DND-41 (cell line): ENCODE results near the gene CST9L.

ENCODE experiments used
- ATAC-seq: fragments of 200-7000 bp; cut with Tn5 transposase; 3 replicates; pipeline ENCODE4 v1.9.1; 2021; ENCODE audit warnings: low read depth; ENCODE audit not compliant: insufficient read depth
- DNase-seq: peaks from one replicate; pipeline ENCODE4 v3.0.0-alpha.2; 2020
- H2AFZ ChIP-seq: 2 replicates; pipeline ENCODE4 v1.6.0; 2012; ENCODE audit warnings: low read depth, low read length
- H3K27ac ChIP-seq: 2 replicates; pipeline ENCODE4 v1.5.1; 2012; ENCODE audit warnings: low read length, inconsistent platforms
- H3K27me3 ChIP-seq: fragments of 200-600 bp; sonication (generic); 2 replicates; pipeline ENCODE4 v1.6.0; 2012; ENCODE audit warnings: low read length, mild to moderate bottlenecking, inconsistent platforms; ENCODE audit not compliant: insufficient read depth, poor library complexity
- H3K36me3 ChIP-seq: 2 replicates; pipeline ENCODE4 v1.5.1; 2012; ENCODE audit warnings: low read length, inconsistent platforms; ENCODE audit not compliant: insufficient read depth
- H3K4me1 ChIP-seq: 2 replicates; pipeline ENCODE4 v1.5.1; 2012; ENCODE audit warnings: mild to moderate bottlenecking, low read length; ENCODE audit not compliant: insufficient read depth
- H3K4me2 ChIP-seq: 2 replicates; pipeline ENCODE4 v1.6.0; 2012; ENCODE audit warnings: mild to moderate bottlenecking, moderate library complexity, low read length, inconsistent platforms; ENCODE audit not compliant: insufficient read depth
- H3K4me3 ChIP-seq, 2 experiments: fragments of 200-600 bp in 1 of 2; shearing (Covaris generic) in 1 of 2; 2 replicates each; pipeline ENCODE4 v1.5.1; 2012 to 2016; ENCODE audit warnings: inconsistent platforms in 2 of 2, low read length in 2 of 2, mild to moderate bottlenecking in 2 of 2, low read depth in 1 of 2, moderate library complexity in 1 of 2
- H3K79me2 ChIP-seq: 2 replicates; pipeline ENCODE4 v1.6.0; 2012; ENCODE audit warnings: low read length, inconsistent platforms; ENCODE audit not compliant: insufficient read depth
- H3K9ac ChIP-seq: 2 replicates; pipeline ENCODE4 v1.6.0; 2012; ENCODE audit warnings: low read depth, mild to moderate bottlenecking, inconsistent platforms, low read length, moderate library complexity
- H3K9me3 ChIP-seq: 2 replicates; pipeline ENCODE4 v1.5.1; 2012; ENCODE audit warnings: low read length, moderate library complexity, mild to moderate bottlenecking, inconsistent platforms; ENCODE audit not compliant: insufficient read depth, severe bottlenecking
- H4K20me1 ChIP-seq: 2 replicates; pipeline ENCODE4 v1.6.0; 2012; ENCODE audit warnings: low read length; ENCODE audit not compliant: insufficient read depth
- CTCF ChIP-seq: IDR thresholded peaks from 2 replicates; pipeline ENCODE4 v1.5.1; 2012; ENCODE audit warnings: borderline replicate concordance, low read length, moderate library complexity, mild to moderate bottlenecking; ENCODE audit not compliant: poor library complexity, severe bottlenecking; ENCODE audit errors: extremely low read depth
- EZH2 ChIP-seq: IDR thresholded peaks from 3 replicates; pipeline ENCODE4 v1.6.1; 2012; ENCODE audit warnings: borderline replicate concordance, low read depth, mild to moderate bottlenecking, moderate library complexity, low read length, inconsistent platforms; ENCODE audit not compliant: severe bottlenecking

The CST9L gene

DNA sequence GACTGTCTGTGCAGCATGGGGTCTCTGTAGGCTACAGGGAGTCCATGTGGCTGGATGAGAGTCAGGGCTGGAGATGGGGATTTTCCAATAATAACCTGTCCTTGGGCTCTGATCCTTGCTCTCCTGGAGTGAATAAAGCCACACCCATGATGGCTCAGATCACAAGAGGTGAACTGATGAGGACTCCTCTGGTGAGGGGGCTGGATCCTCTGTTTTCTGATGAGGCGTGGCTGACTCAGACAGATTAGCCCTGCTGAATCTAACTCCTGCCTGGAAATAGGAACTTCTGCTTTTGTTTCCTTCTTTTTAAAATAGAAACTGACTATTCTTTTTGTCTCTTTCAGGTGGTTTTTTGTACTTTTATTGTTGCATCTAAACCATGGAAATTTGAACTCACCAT is 27.0 kb downstream of the CST9L start:
- H3K27me3 ChIP-seq, result peaks cover 5% of the 10 kb centered on the region
- H3K36me3 ChIP-seq, result no peaks in the 10 kb centered on the region
- H3K4me1 ChIP-seq, result no peaks in the 10 kb centered on the region
- ATAC-seq, result no peak
- H3K79me2 ChIP-seq, result no peaks in the 10 kb centered on the region
- no peaks in the 10 kb centered on the region for H4K20me1 ChIP-seq
- H3K4me3 ChIP-seq, result no peak overlapping the region
- H3K27ac ChIP-seq, result no peak overlapping the region
- no peaks in the 10 kb centered on the region for H3K9me3 ChIP-seq
- no peak overlapping the region for H2AFZ ChIP-seq
- no peak overlapping the region for H3K4me2 ChIP-seq
- DNase-seq, result no peak
- H3K9ac ChIP-seq, result no peak overlapping the region
- TF ChIP-seq EZH2 (no peak), CTCF (no peak)

DNA sequence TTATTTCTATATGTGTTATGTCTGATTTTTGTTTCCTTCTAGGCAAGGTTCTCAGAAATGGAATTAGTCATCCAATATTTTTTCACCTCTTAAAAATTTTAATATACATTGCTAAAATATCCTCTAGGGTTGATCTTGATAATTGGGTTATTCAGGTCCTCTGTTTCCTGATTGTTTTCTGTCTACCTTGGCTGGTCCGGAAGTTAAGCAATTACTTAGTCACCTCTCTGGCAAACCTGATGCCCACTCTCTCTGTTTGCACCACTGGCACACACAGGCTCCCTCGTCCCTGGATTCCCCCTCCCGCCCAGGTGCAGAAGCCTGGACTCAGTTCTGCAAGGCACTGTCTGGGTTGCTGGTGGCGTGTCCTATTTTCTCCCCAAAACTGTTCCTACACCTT is 27.7 kb downstream of the CST9L start:
- Histone ChIP-seq H3K36me3 (no peaks in the 10 kb centered on the region), H3K27me3 (peaks cover 5% of the 10 kb centered on the region), H3K4me2 (no peak overlapping the region), H2AFZ (no peak overlapping the region), H3K9me3 (no peaks in the 10 kb centered on the region), H3K4me1 (no peaks in the 10 kb centered on the region), H3K4me3 (no peak overlapping the region), H3K9ac (no peak overlapping the region), H3K27ac (no peak overlapping the region), H4K20me1 (no peaks in the 10 kb centered on the region), H3K79me2 (no peaks in the 10 kb centered on the region)
- TF ChIP-seq CTCF (no peak), EZH2 (no peak)
- DNase-seq (no peak), ATAC-seq (no peak)

DNA sequence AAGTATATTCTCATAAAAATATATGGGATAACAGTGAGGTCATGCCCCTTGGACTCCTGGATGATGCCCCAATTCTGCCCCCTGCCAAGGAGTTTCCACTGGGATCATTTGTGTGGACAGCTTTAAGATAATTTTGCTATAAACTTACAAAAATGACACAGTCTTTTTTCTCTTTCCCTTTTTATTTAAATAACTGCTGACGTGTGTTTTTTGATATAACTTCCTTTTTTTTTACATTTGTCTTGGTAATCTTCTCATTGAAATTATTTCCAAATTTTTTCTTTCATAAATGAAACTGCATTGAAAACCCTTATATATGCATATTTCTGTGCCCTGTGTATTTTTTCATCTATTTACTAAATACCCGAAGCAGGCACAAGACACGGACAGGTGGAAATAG is 31.3 kb downstream of the CST9L start:
- no peaks in the 10 kb centered on the region for H3K79me2 ChIP-seq
- H3K4me1 ChIP-seq, result no peaks in the 10 kb centered on the region
- H3K9ac ChIP-seq, result no peak overlapping the region
- no peak for TF ChIP-seq CTCF
- TF ChIP-seq EZH2, result no peak
- H3K4me3 ChIP-seq, result no peak overlapping the region
- H3K4me2 ChIP-seq, result no peak overlapping the region
- peaks cover 9% of the 10 kb centered on the region for H3K27me3 ChIP-seq
- ATAC-seq (no peak), DNase-seq (no peak)
- no peaks in the 10 kb centered on the region for H3K9me3 ChIP-seq
- H3K36me3 ChIP-seq, result no peaks in the 10 kb centered on the region
- no peak overlapping the region for H3K27ac ChIP-seq
- H2AFZ ChIP-seq, result no peak overlapping the region
- H4K20me1 ChIP-seq, result no peaks in the 10 kb centered on the region
